GM19035 (cell line): Measurements from ENCODE around the gene RNF183.

Experiments
- ATAC-seq: cut with Tn5 transposase; IDR thresholded peaks from one replicate; pipeline ENCODE4 v1.9.1; 2021; ENCODE audit not compliant: unreplicated experiment

RNF183 gene, protein sequence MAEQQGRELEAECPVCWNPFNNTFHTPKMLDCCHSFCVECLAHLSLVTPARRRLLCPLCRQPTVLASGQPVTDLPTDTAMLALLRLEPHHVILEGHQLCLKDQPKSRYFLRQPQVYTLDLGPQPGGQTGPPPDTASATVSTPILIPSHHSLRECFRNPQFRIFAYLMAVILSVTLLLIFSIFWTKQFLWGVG

DNA sequence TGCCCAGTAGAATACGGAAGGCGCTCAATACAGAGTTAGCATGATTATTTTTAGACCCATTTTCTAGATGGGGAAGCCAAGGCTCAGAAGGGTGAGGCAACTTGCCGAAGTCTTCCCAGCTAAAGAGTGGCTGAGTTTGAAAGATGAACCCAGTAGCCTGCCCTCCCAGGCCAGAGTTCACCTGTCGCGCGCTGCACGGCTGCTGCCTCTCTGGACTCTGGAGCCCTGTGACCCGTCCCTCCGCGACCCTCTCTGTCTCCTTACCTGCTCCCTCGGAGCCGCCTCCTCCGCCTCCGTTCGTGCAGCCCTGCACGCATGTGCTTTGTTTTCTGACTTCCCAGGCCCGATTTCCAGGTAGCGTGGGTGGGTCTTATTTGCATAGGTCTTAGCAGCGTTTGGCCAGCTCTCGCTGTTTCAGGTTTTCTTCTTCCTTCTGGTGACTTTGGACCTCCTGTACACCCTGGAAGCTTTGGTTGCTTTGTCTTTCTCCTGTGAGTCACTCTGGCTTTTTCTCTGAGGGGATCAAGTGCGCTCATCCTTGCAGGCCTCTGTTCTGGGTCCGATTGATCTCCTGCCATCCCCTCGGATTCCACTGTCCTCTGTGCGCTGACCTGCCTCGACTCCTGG is at the start of gene RNF183:
Gene RNF183, minus strand, starts transcription at position 585 of the 627 bp plus-strand sequence. CDS start 5,192 bp downstream, outside the sequence.
- no peak for ATAC-seq

DNA sequence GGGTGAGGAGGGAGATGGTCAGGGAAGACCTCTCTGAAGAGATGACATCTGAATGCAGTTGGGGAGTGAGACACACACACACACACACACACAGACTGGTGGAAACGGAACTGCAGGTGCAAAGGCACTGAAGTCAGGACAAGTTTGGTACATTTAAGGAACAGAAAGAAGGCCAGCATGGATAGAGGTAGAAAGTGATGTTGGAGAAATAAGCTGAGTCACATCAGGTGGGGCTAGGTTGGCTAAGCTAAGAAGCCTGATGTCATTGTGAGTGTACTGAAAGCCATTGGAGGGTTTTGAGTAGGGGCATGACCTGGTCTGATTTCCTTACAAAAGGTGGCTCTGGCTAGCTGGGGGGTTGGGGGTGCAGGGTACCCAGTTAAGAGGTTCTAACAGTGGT is 49.2 kb upstream of the RNF183 start:
- ATAC-seq: no peak

DNA sequence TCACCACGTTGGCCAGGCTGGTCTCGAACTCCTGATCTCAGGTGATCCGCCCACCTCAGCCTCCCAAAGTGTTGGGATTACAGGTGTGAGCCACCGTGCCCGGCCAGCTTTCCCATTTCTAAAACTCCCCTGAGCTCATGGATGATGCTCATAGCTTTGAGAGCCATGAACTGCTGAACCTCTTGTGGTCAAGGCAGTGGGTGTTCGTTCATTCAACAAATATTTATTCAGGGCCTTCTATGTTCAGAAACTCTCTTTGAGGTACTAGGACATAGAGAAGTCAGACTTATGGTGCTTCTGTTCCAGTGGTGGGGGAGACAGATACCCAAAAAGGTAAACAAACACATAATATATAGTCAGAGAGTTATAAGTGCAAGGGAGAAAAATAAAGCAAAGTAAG is 48.8 kb upstream of the RNF183 start:
- ATAC-seq: no peak

DNA sequence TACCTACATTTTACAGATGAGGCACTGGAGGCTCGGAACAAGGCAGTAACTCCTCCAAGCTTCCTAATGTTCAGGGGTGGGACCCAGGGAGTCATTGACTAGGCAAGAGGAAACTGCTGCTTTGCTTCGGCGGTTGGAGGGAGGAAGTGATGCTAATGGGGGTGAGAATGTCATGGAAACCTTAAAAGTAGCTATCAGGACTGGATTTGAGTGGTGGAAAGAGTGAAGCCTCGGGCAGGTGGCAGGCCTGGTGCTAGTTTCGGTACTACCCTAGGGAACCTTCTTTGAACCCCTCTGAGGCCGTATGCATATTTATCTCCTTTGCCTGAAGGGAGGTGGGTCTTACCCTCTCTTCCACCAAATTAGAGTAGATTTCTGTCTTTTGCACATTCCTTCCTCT is 47.8 kb upstream of the RNF183 start:
- ATAC-seq: no peak

DNA sequence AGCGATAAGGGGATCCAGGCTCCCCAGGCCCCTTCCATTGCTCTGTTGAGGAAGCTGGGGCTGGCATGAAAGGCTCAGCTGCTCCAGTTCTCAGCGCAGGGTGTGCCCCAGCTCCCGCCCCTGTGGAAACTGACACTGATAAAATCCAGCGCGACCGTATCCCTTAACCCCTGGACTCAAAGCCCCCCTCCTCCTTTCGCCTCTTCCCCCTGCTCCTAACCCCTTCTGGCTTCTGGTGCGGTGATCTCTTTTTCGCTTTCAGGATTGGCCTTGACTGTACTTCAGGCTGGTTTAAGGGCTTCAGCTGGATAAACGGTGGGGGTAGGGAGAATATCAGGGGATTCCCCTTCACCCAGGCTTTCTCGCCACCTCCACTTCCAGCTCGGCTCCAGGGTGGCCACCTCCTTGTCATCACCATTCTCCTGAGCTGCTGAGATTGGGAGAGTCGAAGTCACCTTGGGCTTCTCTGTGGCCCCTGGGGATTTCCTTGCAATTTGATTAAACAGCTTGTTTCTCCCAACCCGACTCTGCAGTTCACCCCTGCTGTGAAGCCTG is 47.0 kb upstream of the RNF183 start:
- ATAC-seq: no peak

DNA sequence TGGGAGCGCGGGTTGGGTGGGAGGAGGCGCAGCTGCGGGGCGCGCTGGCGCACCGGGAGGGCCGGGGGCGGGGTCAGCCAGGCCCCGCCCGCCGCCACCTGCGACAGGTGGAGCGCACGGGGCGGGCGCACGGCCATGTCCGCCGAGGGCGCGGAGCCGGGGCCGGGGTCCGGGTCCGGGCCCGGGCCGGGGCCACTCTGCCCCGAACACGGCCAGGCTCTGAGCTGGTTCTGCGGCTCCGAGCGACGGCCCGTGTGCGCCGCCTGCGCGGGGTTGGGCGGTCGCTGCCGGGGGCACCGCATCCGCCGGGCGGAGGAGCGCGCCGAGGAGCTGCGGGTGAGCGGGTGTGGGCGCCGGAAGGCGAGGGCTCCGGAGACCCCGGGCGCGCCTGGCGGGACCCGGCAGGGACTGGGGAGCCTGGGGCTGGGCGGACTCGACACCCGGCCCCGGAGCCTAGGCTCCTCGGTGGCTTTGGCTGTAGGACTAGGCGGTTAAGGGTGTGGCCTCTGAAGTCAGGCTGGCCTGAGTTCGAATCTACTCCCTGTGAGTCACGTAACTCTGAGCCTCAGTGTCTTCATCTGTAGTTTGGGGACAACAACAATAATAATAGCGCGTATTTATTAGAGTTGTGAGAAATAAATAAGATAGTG is 46.4 kb upstream of the RNF183 start, which contains the start of gene BSPRY:
Gene BSPRY, plus strand, starts transcription at position 97 of the 650 bp plus-strand sequence. Its CDS starts 39 bp downstream, at position 136.
- no peak for ATAC-seq

DNA sequence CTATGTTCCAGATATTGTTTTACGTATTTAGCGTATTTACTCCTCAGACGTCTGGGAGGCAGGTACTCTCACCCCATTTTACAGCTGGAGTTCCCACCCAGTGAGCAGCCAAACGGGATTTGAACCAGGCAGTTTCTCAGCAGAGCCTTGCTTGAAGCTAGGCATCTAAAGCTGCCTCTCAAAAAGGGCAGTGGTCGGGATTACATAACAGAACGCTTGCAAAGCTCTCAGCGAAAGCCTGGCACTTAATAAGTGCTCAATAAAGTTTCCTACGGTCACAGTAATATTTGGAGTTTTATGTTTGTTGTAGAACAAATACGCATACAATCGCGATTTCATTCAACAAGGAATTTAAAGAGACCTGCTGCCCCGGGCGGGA is 45.9 kb upstream of the RNF183 start:
- ATAC-seq: no peak

DNA sequence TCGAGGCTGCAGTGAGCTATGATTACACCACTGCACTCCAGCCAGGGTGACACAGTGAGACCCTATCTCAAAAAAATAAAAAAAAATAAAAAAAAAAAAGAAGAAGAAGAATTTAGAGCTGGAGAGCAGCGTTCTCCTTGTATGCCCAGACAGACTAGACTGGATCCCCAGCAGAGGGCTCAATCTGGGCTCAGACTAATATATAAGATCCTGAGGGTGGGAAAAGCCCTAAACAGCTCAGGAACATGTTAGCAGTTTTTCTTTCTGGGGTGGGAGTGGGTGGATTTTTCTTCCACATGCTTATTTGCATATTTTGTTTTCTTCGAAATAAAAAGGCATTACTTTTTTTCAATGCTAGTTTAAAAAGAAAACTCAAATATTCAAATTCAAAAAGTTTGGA is 45.3 kb upstream of the RNF183 start:
- no peak for ATAC-seq

DNA sequence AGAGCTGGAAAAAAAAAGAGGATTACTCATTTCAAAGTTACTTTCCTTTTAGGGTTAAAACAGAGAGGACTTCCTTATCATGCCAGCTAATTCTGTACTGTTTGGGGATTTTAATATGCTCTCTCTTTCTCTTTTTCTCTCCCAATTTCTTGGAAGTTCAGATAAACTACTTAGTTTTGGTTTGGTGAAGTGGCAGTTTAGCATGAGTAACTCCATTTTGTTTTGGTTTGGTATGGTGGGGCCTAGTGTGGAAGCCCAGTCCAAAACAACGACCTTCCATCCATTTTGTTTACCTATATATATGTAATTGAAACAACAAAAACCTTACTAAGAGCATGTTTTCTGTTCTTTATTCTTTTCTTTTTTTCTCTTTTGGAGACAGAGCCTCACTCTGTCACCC is 42.5 kb upstream of the RNF183 start:
- ATAC-seq: no peak

DNA sequence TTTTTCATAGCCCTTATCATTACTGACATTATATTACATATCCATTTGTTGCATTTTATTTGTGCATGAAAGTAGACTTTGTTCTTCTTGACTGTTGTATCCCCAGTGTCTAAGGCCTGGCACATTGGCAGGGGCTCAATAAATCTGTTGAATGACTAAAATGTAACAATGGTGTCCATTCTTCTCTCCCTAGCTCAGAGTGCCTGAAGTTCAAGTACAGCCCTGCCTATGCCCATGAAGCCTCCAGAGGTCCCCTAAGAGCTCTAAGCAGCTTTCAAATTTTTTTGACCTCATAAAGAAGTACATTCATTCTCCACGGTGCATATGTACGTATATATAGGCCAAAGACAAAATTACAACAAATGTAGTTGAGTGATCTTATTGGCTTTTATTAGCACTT is 42.0 kb upstream of the RNF183 start:
- no peak for ATAC-seq

DNA sequence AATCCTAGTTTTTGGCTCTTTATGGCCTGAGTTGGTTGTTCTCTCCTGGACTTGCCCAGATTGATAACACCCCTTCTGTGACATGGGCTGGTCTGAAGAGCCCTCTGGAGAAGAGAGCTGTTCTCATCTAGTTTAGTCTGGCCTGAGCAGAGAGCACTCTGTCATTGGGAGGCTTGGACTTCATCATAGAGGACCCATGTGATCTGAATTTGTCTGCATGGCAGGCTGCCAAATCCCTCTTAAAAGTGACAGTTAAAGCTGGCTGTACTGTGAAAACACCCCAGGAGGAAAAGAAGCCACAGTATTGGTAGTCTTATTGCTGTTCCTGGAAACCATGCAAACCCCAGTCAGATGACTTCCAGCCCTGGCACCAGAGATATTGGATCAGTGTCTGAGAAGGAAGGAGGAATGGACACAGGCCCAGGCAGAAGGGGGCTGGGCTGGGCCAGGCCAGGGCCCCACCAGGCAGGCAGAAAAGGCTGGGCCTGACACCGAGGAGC is 40.6 kb upstream of the RNF183 start:
- no peak for ATAC-seq

DNA sequence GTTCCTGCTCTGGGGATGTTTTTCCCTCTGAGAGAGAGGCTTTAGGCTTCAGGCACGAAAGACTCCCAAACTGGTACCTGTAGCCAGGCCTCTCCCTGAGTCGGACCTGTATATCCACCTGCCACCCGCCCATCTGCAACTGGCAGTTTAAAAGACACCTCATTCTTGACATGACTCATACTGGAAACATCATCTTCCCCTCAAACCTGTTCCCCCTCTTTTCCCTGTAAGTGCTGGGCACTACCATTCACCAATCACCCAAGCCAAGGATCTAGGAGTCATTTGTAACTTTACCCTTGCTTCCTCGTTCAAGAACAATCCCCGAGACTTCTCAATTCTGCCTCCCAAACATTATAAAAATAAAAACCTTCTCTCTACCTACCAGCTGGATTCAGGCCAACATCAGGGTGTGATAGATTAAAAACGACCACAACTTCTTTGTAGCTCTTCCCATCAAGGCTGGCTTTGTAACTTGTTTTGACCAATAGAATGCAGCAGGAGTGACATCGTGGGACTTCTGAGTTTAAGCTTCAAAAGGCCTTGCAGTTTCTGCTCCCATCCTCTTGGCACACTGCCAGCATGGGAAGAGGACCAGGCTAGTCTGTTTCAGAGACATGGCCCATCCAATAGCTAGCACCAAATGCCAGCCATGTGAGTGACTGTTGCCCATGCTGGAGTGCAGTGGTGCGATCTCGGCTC is 38.7 kb upstream of the RNF183 start:
- no peak for ATAC-seq

DNA sequence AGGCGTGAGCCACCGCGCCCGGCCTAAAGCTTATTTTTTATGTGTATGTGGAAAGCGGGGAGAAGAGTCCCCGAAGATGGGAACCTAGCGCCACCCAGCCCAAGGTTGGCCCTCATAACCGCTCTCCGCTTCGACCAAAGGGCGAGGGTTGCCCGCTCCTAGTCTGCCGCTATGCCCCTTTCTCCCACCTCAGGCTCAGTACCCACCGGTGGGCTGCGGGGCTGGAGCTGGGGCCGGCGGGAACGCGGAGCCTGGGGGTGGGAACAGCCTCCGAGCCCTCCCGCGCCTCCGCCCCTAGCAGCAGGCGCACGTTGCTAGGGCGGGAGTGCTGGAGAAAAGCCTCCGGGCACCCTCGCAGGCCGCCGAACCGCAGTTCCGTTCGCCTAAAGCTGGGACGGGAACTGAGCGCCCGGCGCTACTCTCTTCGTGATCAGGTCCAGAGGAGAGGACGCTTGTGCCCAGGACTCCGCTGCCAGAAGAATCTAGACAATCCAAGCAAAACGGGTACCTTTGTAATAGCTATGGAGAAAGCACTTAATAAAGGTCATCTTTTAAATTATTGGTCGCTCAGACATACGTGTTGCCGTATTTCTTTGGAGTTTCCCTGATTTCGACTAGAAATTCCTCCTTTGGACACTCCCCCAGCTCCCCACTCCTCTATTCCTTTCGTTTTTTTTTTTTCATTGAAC is 37.0 kb upstream of the RNF183 start, which contains the start of gene WDR31:
Gene WDR31, minus strand, starts transcription at position 265 of the 689 bp plus-strand sequence. CDS start 8,253 bp downstream, outside the sequence.
- ATAC-seq: peak; percentile 97

DNA sequence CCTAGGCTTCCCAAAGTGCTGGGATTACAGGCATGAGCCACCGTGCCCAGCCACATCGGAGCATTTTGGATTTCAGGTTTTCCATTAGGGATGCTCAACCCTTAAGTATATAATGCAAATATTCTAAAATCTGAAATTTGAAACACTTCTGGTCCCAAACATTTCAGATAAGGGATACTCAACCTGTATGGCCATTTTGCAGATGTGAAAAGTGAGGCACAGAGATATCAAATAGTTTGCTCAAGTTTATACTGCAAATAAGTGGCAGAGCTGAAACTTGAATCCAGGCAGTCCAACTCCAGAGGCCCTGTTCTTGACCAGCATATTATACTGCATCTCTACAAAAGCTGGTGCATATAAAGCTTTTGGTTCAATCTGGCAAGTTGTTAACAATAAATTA is 34.5 kb upstream of the RNF183 start:
- ATAC-seq: no peak

DNA sequence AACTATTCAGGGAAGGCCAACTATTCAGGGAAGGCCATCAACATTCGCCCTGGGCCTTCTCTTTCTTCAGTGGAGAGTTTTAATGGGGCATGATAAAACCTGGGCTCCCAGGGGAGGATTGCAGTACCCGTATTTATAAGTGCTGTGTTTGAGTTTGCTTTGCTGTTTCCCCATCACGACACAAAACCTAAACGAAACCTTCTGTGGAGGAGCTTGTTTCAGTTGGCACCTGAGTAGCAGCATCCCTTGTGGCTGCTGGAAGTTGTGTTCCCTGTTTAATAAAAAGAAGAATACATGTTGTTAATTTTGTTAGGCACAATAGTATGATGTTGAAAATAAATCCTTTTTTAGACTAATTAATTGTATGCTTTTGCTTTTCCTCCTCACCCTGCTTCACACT is 28.6 kb upstream of the RNF183 start:
- ATAC-seq: no peak

DNA sequence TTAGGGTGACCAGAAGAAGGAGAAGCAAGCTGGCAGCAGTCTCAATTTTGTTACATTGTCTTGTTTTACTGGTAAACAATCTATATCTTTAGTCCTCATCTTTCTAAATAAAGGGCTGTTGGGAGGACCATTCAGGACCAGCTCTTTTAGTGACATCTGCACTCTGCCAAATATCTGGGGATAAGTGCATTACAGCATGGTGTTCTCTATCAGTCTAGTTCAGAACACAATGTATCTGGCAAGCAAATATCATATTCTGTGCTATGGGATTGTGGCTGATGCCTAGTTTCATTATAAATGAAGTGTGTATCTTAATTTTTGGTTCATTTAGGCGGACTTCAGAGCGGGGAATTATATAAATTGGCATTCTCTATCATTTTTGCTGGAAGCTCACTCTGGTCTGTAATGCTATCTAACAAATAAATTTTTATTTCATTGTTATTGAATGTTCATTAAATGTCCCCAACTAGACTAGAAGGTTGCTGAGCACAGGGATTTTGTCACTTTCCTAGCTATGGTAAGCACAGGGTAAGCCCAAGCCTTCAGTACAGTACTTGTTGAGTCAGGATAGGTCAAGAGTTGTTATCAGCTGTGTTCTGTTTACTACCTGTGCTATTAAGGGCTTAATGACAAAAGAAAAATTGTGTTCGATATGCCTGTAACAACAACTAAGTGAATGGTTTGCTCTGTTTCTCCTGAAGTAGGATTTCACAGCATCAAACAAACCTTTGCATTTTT is 25.0 kb upstream of the RNF183 start:
- ATAC-seq: no peak

DNA sequence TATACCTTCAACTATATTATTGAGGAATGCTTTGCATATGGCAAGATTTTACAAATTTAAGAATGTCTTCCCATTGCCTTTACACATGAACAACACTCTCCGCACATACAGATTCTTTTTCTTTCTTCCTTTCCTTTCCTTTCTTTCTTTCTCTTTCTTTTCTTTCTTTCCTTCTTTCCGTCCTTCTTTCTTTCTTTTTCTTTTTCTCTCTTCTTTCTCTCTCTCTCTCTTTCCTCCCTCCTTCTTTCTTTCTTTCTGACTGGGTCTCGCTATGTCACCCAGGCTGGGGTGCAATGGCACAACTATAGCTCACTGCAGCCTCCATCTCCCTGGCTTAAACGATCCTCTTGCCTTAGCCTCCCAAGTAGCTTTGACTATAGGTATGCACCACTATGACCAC is 23.1 kb upstream of the RNF183 start:
- no peak for ATAC-seq

DNA sequence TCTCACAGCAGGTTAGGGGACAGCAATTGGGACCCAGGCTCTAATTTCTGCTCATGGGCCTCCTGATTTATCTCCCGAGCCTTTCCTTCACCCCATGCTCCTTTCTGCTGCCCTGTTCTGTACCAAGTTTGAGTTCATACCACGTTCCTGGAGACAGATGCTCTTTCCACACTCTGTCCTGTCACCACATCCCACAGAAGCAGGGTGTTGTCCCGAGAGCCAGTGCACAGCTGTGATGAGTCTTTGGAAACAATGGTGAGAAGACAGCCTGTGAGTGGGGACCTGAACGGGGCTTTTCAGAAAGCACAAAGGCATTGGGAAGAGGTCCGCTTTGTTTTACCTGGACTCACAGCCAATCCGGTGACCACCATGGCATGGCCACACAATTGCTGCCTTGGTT is 19.5 kb upstream of the RNF183 start:
- no peak for ATAC-seq

DNA sequence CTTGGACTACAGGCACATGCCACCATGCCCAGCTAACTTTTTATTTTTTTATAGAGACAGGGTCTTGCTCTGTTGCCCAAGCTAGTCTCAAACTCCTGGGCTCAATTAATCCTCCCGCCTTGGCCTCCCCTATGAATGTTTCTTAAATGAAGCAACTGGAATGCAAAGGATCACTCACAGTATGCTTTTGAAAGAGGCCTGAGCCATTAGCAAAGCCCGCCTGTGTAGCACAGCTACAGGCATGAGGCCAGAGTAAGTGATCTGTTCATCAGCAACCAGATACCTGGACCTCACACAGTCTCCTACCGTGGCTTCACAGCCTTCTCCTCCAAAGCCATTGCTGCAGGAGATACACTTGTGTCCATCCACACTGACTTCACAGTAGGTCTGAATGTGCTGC is 16.9 kb upstream of the RNF183 start:
- ATAC-seq: no peak

DNA sequence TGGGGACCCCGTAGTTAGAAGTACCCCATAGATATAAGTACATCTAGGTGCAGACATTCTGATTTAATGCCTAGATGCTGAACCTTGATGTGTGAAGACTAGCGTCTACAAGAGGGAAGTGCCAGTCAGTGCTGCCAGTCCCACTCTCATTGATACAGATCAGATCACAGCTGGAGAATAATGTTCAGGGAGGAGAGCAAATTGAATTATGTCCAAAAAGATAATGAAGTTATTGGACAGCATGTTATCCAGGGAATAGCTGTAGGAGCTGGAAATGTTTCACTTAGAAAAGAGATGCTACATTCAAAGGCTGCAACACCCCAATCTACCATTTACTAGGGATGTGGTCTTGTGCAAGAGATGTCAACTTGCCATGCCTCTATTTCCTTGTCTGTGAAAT is 15.9 kb upstream of the RNF183 start:
- no peak for ATAC-seq
